Peyer's patch (tissue), 4 donors: ENCODE measurements around the gene WDR83. TPM values are rescaled to one million over a fixed set of nuclear protein-coding genes. Genes with fewer than 3 reads are reported as not detected.

ENCODE experiments used
- DNase-seq, 3 donors: peaks; one replicate each; pipeline ENCODE4 v3.0.0-alpha.2; 2017 to 2019
- H3K27ac ChIP-seq, 4 donors: fragments of 200-600 bp; sonication (generic); one replicate each; pipeline ENCODE4 v1.5.1; 2016 to 2019
- H3K27me3 ChIP-seq, 2 donors: fragments of 200-600 bp; sonication (generic); one replicate each; pipeline ENCODE4 v1.5.1; 2019
- H3K36me3 ChIP-seq, 3 donors: fragments of 200-600 bp; sonication (generic); one replicate each; pipeline ENCODE4 v1.5.1; 2016 to 2019
- H3K4me1 ChIP-seq, 4 donors: fragments of 200-600 bp; sonication (generic); one replicate each; pipeline ENCODE4 v1.5.1; 2016 to 2019
- H3K4me3 ChIP-seq, 4 donors: fragments of 200-600 bp; sonication (generic); 1 replicate in 3 of 4; 2 replicates in 1 of 4; pipeline ENCODE4 v1.5.1; 2016 to 2019; ENCODE audit warnings: mild to moderate bottlenecking in 1 of 4
- H3K9me3 ChIP-seq, 4 donors: fragments of 200-600 bp; sonication (generic); one replicate each; pipeline ENCODE4 v1.5.1; 2016 to 2019; ENCODE audit warnings: mild to moderate bottlenecking in 1 of 4
- POLR2A ChIP-seq, 2 donors: fragments of 450-650 bp; IDR thresholded peaks; one replicate each; pipeline ENCODE4 v1.5.1; 2017; ENCODE audit warnings: antibody characterized with exemption in 2 of 2, mild to moderate bottlenecking in 2 of 2, moderate library complexity in 2 of 2
- total RNA-seq, 4 donors: library from RNA; depleted of rRNA; stranded (reverse); fragments of >200 nt; gene quantifications; one replicate each; pipeline ENCODE4 v1.1.0, GENCODE V29; 2016
- TF ChIP-seq, protein P1 (sequence below), 6 experiments: fragments of 450-650 bp in 4 of 6; fragments of 200-600 bp in 2 of 6; sonication (generic) in 1 of 6; IDR thresholded peaks; one replicate each; pipeline ENCODE4 v1.5.1; 2017 to 2019; ENCODE audit warnings: antibody characterized with exemption in 6 of 6, mild to moderate bottlenecking in 3 of 6, moderate library complexity in 1 of 6

Gene WDR83
- total RNA-seq, 4 donors from 2014 or later = 2.8 to 14.0 (median 9.5) TPM

DNA sequence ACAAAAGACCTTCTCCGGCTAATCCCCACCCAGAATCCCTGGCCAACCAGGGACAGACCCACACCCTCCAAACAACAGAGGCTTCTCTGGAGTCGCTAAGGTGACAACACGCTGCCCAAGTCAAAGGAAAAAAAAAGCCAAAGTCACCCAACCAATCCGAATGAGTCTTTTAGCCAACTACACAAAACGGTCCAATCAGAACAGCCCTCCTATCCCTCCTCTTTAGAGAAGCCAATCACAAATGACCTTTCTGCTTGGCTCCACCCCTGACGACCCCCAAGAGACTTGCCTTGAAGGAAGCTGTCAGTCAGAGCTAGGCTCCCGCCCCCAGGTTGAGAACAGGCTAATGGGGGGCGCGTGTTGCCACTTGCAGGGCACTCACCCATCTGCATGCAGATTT lies 36.4 kb downstream of the WDR83 start:
- Histone ChIP-seq H3K9me3 (no peaks in the 10 kb centered on the region), H3K36me3 (peaks cover 0 to 84% (median 0%) of the 10 kb centered on the region in 3 donors), H3K4me3 (no peak overlapping the region), H3K27me3 (no peaks in the 10 kb centered on the region), H3K27ac (no peak overlapping the region), H3K4me1 (no peaks in the 10 kb centered on the region)
- TF ChIP-seq, protein P1, sequence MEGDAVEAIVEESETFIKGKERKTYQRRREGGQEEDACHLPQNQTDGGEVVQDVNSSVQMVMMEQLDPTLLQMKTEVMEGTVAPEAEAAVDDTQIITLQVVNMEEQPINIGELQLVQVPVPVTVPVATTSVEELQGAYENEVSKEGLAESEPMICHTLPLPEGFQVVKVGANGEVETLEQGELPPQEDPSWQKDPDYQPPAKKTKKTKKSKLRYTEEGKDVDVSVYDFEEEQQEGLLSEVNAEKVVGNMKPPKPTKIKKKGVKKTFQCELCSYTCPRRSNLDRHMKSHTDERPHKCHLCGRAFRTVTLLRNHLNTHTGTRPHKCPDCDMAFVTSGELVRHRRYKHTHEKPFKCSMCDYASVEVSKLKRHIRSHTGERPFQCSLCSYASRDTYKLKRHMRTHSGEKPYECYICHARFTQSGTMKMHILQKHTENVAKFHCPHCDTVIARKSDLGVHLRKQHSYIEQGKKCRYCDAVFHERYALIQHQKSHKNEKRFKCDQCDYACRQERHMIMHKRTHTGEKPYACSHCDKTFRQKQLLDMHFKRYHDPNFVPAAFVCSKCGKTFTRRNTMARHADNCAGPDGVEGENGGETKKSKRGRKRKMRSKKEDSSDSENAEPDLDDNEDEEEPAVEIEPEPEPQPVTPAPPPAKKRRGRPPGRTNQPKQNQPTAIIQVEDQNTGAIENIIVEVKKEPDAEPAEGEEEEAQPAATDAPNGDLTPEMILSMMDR (IDR thresholded peaks at IDR 0.05) = no peak
- TF ChIP-seq POLR2A (IDR thresholded peaks at IDR 0.05) = no peak
- DNase-seq = no peak

DNA sequence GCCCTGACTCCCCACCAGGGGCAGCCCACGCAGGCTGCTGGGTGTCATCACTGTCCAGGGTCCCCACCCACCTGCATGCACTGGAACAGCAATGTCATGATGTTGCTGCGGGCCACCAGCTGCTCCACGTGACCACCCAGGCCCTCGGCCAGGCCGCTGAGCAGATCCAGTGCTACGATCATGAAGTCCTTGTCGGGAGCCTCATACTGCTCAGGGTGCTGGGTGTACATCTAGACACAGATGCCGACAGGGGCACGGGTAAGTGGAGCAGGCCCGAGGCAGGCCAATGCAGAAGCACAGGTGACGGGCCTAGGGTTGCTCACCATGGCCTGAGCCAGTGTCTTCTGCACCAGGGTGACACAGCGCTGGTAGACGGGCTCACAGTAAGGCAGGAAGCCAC lies 38.6 kb downstream of the WDR83 start:
- Histone ChIP-seq H3K9me3 (no peaks in the 10 kb centered on the region), H3K4me3 (no peak overlapping the region), H3K27ac (no peak overlapping the region), H3K27me3 (no peaks in the 10 kb centered on the region), H3K36me3 (peaks cover 0 to 99% (median 0%) of the 10 kb centered on the region in 3 donors), H3K4me1 (no peaks in the 10 kb centered on the region)
- DNase-seq = no peak
- TF ChIP-seq, protein P1 (IDR thresholded peaks at IDR 0.05) = no peak
- TF ChIP-seq POLR2A (IDR thresholded peaks at IDR 0.05) = no peak

DNA sequence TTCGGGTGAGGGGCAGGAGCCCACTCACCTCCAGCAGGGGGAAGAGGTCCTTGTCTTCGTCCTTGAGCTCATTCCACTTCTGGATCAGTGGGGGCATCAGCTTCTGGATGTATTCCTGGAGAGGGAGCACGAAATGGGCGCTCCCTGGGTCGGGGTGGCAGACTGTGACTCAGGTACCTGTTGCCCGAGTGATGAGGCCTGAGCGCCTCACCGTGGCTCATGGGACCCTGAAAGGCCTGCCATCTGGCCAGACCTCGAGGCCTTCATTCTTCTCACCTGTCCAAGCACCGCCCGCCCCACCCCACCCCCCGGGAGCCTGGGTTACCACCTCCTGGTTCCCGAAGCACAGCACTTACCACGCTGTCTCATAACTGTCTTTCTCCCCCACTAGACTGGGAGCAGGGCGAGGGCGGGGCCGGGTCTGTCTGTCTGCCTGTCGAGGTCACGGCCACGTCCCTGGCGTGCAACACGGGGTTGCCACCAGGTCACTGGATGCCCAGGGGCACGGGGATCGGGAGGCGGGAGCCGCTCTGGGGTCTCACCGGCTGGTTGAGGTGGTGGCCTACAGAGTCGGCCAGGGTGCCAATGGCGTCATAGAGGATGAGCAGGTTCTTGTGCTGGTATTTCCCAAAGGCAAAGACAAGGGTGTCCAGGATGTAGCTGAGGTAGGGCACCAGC lies 39.2 kb downstream of the WDR83 start:
- Histone ChIP-seq H3K4me1 (no peaks in the 10 kb centered on the region), H3K36me3 (peaks cover 0 to 99% (median 0%) of the 10 kb centered on the region in 3 donors), H3K9me3 (no peaks in the 10 kb centered on the region), H3K27me3 (no peaks in the 10 kb centered on the region), H3K4me3 (no peak overlapping the region), H3K27ac (no peak overlapping the region)
- no peak for TF ChIP-seq POLR2A (IDR thresholded peaks at IDR 0.05)
- TF ChIP-seq, protein P1 (IDR thresholded peaks at IDR 0.05) = no peak
- DNase-seq = no peak

DNA sequence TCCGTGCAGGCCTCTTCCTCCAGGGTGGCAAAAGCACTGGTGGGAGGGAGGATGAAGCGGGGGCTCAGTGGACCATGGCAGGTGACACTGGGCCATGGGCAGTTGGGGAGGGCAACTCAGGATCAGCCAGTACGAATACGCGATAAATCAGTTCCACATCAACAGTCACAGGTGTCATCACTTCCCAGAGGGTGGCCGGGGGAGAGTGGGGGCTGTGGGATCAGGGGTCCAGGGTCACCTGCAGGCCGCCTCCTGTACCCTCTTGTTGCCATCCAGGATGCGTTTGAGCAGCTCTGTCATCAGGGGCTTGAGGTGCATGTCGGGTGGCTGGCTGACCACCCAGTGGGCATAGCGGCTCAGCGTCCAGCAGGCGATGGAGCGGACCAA lies 39.7 kb downstream of the WDR83 start:
- H3K4me1 ChIP-seq = no peaks in the 10 kb centered on the region
- no peak overlapping the region for H3K4me3 ChIP-seq
- H3K9me3 ChIP-seq = no peaks in the 10 kb centered on the region
- peaks cover 0 to 99% (median 0%) of the 10 kb centered on the region in 3 donors for H3K36me3 ChIP-seq
- no peak overlapping the region for H3K27ac ChIP-seq
- DNase-seq = no peak
- TF ChIP-seq, protein P1 (IDR thresholded peaks at IDR 0.05) = no peak
- TF ChIP-seq POLR2A (IDR thresholded peaks at IDR 0.05) = no peak
- no peaks in the 10 kb centered on the region for H3K27me3 ChIP-seq

DNA sequence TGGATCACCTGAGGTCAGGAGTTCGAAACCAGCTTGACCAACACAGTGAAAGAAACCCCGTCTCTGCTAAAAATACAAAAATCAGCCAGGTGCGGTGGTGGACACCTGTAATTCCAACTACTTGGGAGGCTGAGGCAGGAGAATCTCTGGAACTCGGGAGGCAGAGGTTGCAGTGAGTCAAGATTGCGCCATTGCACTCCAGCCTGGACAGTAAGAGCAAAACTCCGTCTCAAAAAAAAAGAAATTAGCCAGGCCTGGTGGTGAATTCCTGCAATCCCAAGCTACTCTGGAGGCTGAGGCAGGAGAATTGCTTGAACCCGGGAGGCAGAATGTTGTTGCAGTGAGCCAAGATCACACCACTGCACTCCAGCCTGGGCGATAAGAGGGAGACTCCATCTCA lies 42.0 kb downstream of the WDR83 start:
- no peak for TF ChIP-seq POLR2A (IDR thresholded peaks at IDR 0.05)
- TF ChIP-seq, protein P1 (IDR thresholded peaks at IDR 0.05) = no peak
- no peak overlapping the region for H3K4me3 ChIP-seq
- no peaks in the 10 kb centered on the region for H3K27me3 ChIP-seq
- H3K4me1 ChIP-seq = no peaks in the 10 kb centered on the region
- H3K27ac ChIP-seq = no peak overlapping the region
- no peak for DNase-seq
- peaks cover 0 to 93% (median 0%) of the 10 kb centered on the region in 3 donors for H3K36me3 ChIP-seq
- H3K9me3 ChIP-seq = no peaks in the 10 kb centered on the region
